Neural progenitor cell (in vitro differentiated cells): Measurements from ENCODE around the gene TRPM3. TPM values are rescaled to one million over a fixed set of nuclear protein-coding genes. Genes with fewer than 3 reads are reported as not detected.

ENCODE experiments used
- DNase-seq: peaks from one replicate; pipeline ENCODE4 v3.0.0-alpha.2; 2016; ENCODE audit warnings: low spot score
- H2AFZ ChIP-seq: fragments of 200-600 bp; sonication (generic); replicated peaks from 2 replicates; pipeline ENCODE4 v1.6.1; 2016; ENCODE audit warnings: antibody characterized with exemption
- H3F3A ChIP-seq: fragments of 200-600 bp; sonication (generic); 2 replicates; pipeline ENCODE4 v1.6.1; 2016; ENCODE audit warnings: antibody characterized with exemption, low read depth
- H3K27ac ChIP-seq: fragments of 200-600 bp; sonication (generic); 2 replicates; pipeline ENCODE4 v1.5.1; 2016; ENCODE audit warnings: mild to moderate bottlenecking
- H3K27me3 ChIP-seq: fragments of 200-600 bp; sonication (generic); 2 replicates; pipeline ENCODE4 v1.6.1; 2016; ENCODE audit warnings: mild to moderate bottlenecking, moderate library complexity
- H3K36me3 ChIP-seq: fragments of 200-600 bp; sonication (generic); 2 replicates; pipeline ENCODE4 v1.5.1; 2016
- H3K4me1 ChIP-seq: fragments of 200-600 bp; sonication (generic); 2 replicates; pipeline ENCODE4 v1.6.1; 2016; ENCODE audit warnings: mixed run types
- H3K4me2 ChIP-seq: fragments of 200-600 bp; sonication (generic); 2 replicates; pipeline ENCODE4 v1.6.1; 2016
- H3K4me3 ChIP-seq: fragments of 200-600 bp; sonication (generic); 2 replicates; pipeline ENCODE4 v1.5.1; 2016
- H3K79me2 ChIP-seq: fragments of 200-600 bp; sonication (generic); 2 replicates; pipeline ENCODE4 v1.6.1; 2016; ENCODE audit warnings: low read depth
- H3K9ac ChIP-seq: fragments of 200-600 bp; sonication (generic); 2 replicates; pipeline ENCODE4 v1.6.1; 2016
- H3K9me3 ChIP-seq: fragments of 200-600 bp; sonication (generic); 2 replicates; pipeline ENCODE4 v1.5.1; 2016; ENCODE audit warnings: low read depth
- H4K20me1 ChIP-seq: fragments of 200-600 bp; sonication (generic); 2 replicates; pipeline ENCODE4 v1.6.1; 2016; ENCODE audit warnings: low read depth
- H3K27ac Mint-ChIP-seq: 3 replicates; pipeline ENCODE4 v1.8.0; 2021; ENCODE audit warnings: mixed read lengths
- H3K27me3 Mint-ChIP-seq: 2 replicates; pipeline ENCODE4 v1.8.0; 2022; ENCODE audit warnings: low read depth, mild to moderate bottlenecking, inconsistent platforms, moderate library complexity, mixed read lengths; ENCODE audit not compliant: insufficient read depth
- H3K36me3 Mint-ChIP-seq: 3 replicates; pipeline ENCODE4 v1.8.0; 2021; ENCODE audit warnings: mixed read lengths
- H3K4me1 Mint-ChIP-seq: 3 replicates; pipeline ENCODE4 v1.8.0; 2021; ENCODE audit warnings: mixed read lengths
- H3K4me3 Mint-ChIP-seq: 3 replicates; pipeline ENCODE4 v1.8.0; 2021; ENCODE audit warnings: mild to moderate bottlenecking, moderate library complexity, mixed read lengths
- H3K9me3 Mint-ChIP-seq: 3 replicates; pipeline ENCODE4 v1.8.0; 2020; ENCODE audit warnings: mixed read lengths
- EZH2 ChIP-seq: fragments of 200-600 bp; sonication (generic); IDR thresholded peaks from 2 replicates; pipeline ENCODE4 v1.6.1; 2017; ENCODE audit warnings: antibody characterized with exemption, mild to moderate bottlenecking, moderate library complexity
- EZH2phosphoT487 ChIP-seq: fragments of 200-600 bp; sonication (generic); IDR thresholded peaks from 2 replicates; pipeline ENCODE4 v1.6.1; 2017; ENCODE audit warnings: antibody characterized with exemption
- total RNA-seq: library from RNA; depleted of rRNA; stranded (reverse); fragments of >200 nt; gene quantifications from 2 replicates; pipeline ENCODE4 v1.2.3, GENCODE V29; 2015; ENCODE audit warnings: low replicate concordance
- TF ChIP-seq, protein P1 (sequence below): fragments of 200-600 bp; sonication (generic); IDR thresholded peaks from 2 replicates; pipeline ENCODE4 v1.5.1; 2017; ENCODE audit warnings: antibody characterized with exemption, mild to moderate bottlenecking

Gene TRPM3
- total RNA-seq, 1 donor from 2014 or later, result 37.2 TPM

- Histone ChIP-seq H3K4me2 (no peak overlapping the region), H3K27me3 (no peaks in the 10 kb centered on the region), H3K4me1 (peaks cover 9% of the 10 kb centered on the region), H3K9ac (no peak overlapping the region), H3K27ac (no peak overlapping the region), H3F3A (no peaks in the 10 kb centered on the region), H3K36me3 (no peaks in the 10 kb centered on the region), H3K9me3 (no peaks in the 10 kb centered on the region), H3K4me3 (no peak overlapping the region), H3K79me2 (no peaks in the 10 kb centered on the region), H2AFZ (no peak overlapping the region), H4K20me1 (no peaks in the 10 kb centered on the region)
- TF ChIP-seq, protein P1, sequence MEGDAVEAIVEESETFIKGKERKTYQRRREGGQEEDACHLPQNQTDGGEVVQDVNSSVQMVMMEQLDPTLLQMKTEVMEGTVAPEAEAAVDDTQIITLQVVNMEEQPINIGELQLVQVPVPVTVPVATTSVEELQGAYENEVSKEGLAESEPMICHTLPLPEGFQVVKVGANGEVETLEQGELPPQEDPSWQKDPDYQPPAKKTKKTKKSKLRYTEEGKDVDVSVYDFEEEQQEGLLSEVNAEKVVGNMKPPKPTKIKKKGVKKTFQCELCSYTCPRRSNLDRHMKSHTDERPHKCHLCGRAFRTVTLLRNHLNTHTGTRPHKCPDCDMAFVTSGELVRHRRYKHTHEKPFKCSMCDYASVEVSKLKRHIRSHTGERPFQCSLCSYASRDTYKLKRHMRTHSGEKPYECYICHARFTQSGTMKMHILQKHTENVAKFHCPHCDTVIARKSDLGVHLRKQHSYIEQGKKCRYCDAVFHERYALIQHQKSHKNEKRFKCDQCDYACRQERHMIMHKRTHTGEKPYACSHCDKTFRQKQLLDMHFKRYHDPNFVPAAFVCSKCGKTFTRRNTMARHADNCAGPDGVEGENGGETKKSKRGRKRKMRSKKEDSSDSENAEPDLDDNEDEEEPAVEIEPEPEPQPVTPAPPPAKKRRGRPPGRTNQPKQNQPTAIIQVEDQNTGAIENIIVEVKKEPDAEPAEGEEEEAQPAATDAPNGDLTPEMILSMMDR, result no peak
- TF ChIP-seq EZH2, result no peak
- no peak for TF ChIP-seq EZH2phosphoT487
- Mint-ChIP-seq H3K9me3 (no peaks in the 10 kb centered on the region), H3K4me3 (no peak overlapping the region), H3K27ac (no peak overlapping the region), H3K4me1 (peaks cover 13% of the 10 kb centered on the region), H3K36me3 (peaks cover 7% of the 10 kb centered on the region), H3K27me3 (no peaks in the 10 kb centered on the region)
- no peak for DNase-seq
These were observed 587.0 kb downstream of the TRPM3 start for GRCh38 chr9:70534471-70534870.

GRCh38 chr9:70534061-70534460 is 587.4 kb downstream of the TRPM3 start:
- H3K36me3 ChIP-seq, result no peaks in the 10 kb centered on the region
- H3K27ac ChIP-seq, result no peak overlapping the region
- H3K4me3 Mint-ChIP-seq, result no peak overlapping the region
- no peak overlapping the region for H2AFZ ChIP-seq
- H3K4me1 Mint-ChIP-seq, result peaks cover 9% of the 10 kb centered on the region
- no peaks in the 10 kb centered on the region for H3K9me3 Mint-ChIP-seq
- H3K4me3 ChIP-seq, result no peak overlapping the region
- no peak overlapping the region for H3K4me2 ChIP-seq
- no peak overlapping the region for H3K27ac Mint-ChIP-seq
- H3K27me3 ChIP-seq, result no peaks in the 10 kb centered on the region
- H3K27me3 Mint-ChIP-seq, result no peaks in the 10 kb centered on the region
- peaks cover 7% of the 10 kb centered on the region for H3K4me1 ChIP-seq
- TF ChIP-seq EZH2phosphoT487 (no peak), EZH2 (no peak)
- TF ChIP-seq, protein P1, result no peak
- DNase-seq, result no peak
- no peaks in the 10 kb centered on the region for H4K20me1 ChIP-seq
- H3K36me3 Mint-ChIP-seq, result peaks cover 7% of the 10 kb centered on the region
- H3K9ac ChIP-seq, result no peak overlapping the region
- H3K79me2 ChIP-seq, result no peaks in the 10 kb centered on the region
- no peaks in the 10 kb centered on the region for H3K9me3 ChIP-seq
- no peaks in the 10 kb centered on the region for H3F3A ChIP-seq

DNA sequence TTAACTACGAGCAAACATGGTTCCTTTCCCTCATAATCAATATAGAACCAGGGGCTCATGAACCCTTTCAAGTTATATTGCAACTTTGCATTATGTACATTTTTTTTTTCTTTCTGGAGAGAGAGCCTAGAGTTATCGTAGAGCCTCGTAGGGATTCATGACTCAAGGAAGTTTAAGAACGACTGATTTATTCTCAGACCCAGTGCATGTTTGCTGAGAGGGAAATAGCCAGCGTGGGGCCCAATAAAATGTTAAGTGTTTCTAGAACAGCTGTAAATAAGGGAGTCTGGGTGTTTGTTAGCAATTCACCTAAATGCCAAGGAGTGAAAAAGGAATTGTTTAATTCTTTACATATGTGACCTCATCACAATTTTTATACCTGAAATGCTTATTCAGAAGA is 587.9 kb downstream of the TRPM3 start:
- TF ChIP-seq EZH2 (no peak), EZH2phosphoT487 (no peak)
- TF ChIP-seq, protein P1, result no peak
- H3K4me3 Mint-ChIP-seq, result no peak overlapping the region

More for the DNA sequence above, 587.9 kb downstream of the TRPM3 start:
- H3F3A ChIP-seq, result no peaks in the 10 kb centered on the region
- Mint-ChIP-seq H3K27ac (no peak overlapping the region), H3K36me3 (peaks cover 7% of the 10 kb centered on the region), H3K9me3 (no peaks in the 10 kb centered on the region), H3K27me3 (no peaks in the 10 kb centered on the region), H3K4me1 (peaks cover 6% of the 10 kb centered on the region)
- no peak overlapping the region for H3K4me2 ChIP-seq
- H2AFZ ChIP-seq, result no peak overlapping the region
- no peak overlapping the region for H3K9ac ChIP-seq
- H3K36me3 ChIP-seq, result no peaks in the 10 kb centered on the region
- no peaks in the 10 kb centered on the region for H4K20me1 ChIP-seq
- peaks cover 5% of the 10 kb centered on the region for H3K4me1 ChIP-seq
- no peak for DNase-seq
- no peaks in the 10 kb centered on the region for H3K79me2 ChIP-seq
- no peaks in the 10 kb centered on the region for H3K27me3 ChIP-seq
- no peaks in the 10 kb centered on the region for H3K9me3 ChIP-seq
- no peak overlapping the region for H3K27ac ChIP-seq
- no peak overlapping the region for H3K4me3 ChIP-seq
